Measurements from ENCODE around the gene ABCA13.

ABCA13 gene

DNA sequence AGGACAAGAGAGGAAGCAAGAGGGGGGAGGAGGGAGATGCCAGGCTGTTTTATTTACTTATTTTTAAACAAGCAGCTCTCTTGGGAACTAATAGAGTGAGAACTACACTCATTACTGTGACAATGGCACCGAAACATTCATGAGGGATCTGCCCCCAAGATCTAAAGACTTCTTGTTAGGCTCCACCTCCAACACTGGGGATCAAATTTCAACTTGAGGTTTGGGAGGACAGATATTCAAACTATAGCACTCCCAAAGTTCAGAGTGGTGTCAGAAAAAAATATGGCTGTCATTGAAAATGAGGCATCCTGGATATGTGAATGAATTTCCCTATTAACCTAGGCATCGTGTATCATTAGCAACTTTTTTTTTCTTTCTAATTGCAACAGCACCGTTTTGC, 145.5 kb downstream of the ABCA13 start:
- H3K4me3 Mint-ChIP-seq: no peak overlapping the region
- no peaks in the 10 kb centered on the region for H3K36me3 Mint-ChIP-seq
- H3K27ac Mint-ChIP-seq: no peak overlapping the region
- no peaks in the 10 kb centered on the region for H3K9me3 Mint-ChIP-seq (ENCODE audit: low read depth)
- H3K27me3 Mint-ChIP-seq: no peaks in the 10 kb centered on the region
- no peaks in the 10 kb centered on the region for H3K4me1 Mint-ChIP-seq (ENCODE audit: low read depth)

DNA sequence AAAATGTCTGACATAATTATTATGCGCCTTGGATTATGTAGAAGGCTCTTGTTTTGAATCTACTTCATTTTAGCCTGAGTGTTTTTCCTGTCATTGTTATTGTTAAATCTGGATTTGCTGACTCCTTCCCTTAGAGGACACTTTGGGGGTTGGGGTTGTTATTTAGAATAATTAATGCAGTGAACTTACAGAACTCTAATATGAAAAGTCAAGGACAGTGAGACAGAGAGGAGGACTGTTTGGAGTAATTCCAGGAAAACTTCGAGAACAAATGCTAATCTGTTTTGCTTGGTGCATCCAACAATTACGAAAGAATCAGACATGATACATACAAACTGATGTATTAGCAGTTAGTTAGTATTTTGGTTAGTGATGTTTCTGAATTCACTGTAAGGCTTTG, 146.1 kb downstream of the ABCA13 start:
- no peak overlapping the region for H3K27ac Mint-ChIP-seq
- H3K36me3 Mint-ChIP-seq: no peaks in the 10 kb centered on the region
- H3K4me3 Mint-ChIP-seq: no peak overlapping the region
- no peaks in the 10 kb centered on the region for H3K4me1 Mint-ChIP-seq (ENCODE audit: low read depth)
- no peaks in the 10 kb centered on the region for H3K9me3 Mint-ChIP-seq (ENCODE audit: low read depth)
- H3K27me3 Mint-ChIP-seq: no peaks in the 10 kb centered on the region

DNA sequence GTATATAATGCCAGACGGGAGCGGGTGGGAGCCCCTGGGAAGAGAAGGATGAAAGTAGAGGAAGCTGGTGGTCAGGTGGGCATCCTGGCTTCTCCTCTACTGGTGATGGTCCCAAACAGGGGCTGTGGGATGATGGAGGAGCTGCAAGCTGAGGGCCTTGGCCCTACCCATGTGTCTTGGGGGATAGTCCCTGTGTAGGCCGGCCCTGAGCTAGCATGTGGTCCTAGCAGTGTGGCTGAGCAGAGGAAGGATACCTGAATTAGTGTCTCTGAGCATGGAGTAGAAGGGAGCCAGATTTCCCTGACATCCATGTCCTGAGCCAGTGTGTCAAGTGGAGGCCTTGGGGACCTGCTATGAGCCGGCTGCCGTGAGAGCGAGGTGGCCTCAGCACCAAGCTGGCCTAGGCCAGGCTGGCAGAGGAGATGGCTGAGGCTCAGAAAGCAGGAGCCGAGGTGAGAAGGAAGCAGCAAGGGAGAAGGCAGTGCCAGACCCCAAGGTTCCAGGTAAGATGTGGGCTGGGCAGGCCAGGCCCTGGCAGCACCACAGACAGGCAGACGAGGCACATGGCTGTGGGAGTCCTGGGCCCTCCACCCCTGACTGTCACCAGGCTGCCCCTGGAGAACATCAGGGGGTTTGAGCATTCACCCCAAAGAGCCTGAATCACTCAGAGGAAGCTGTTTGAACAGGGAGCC, 150.2 kb downstream of the ABCA13 start:
- no peaks in the 10 kb centered on the region for H3K27me3 Mint-ChIP-seq
- H3K36me3 Mint-ChIP-seq: no peaks in the 10 kb centered on the region
- H3K4me3 Mint-ChIP-seq: no peak overlapping the region
- no peak overlapping the region for H3K27ac Mint-ChIP-seq
- no peaks in the 10 kb centered on the region for H3K4me1 Mint-ChIP-seq (ENCODE audit: low read depth)
- peaks cover 6% of the 10 kb centered on the region for H3K9me3 Mint-ChIP-seq (ENCODE audit: low read depth)

DNA sequence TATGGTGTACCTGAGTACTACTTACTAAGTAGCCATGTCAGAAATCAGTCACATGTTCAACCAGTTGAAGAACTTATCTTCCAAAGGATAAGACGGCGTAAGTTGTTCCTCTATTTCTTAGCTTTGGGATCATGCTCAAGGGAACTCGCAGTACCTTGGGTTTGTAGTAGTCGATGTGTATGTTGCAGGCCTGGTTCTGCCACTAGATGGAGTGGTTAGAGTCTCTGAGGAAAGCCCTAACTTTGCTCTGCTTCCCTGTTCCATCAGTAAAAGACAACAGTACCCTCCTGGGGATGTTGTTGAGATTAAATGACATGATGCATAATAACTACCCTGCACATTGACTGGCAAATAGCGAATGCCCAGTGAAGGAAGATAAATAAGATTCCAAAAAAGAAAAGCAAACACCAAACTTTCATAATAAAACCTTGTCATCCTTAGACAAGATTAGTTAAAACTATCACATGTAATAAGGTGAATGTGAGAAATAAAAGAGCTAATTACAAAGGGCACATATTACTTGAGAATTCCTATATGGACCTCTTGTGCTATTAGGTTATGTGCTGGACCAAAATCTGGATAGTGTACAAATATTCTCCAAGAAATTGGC, 165.9 kb downstream of the ABCA13 start:
- no peak overlapping the region for H3K27ac Mint-ChIP-seq
- no peaks in the 10 kb centered on the region for H3K9me3 Mint-ChIP-seq (ENCODE audit: low read depth)
- no peaks in the 10 kb centered on the region for H3K4me1 Mint-ChIP-seq (ENCODE audit: low read depth)
- H3K27me3 Mint-ChIP-seq: no peaks in the 10 kb centered on the region
- no peaks in the 10 kb centered on the region for H3K36me3 Mint-ChIP-seq
- H3K4me3 Mint-ChIP-seq: no peak overlapping the region

DNA sequence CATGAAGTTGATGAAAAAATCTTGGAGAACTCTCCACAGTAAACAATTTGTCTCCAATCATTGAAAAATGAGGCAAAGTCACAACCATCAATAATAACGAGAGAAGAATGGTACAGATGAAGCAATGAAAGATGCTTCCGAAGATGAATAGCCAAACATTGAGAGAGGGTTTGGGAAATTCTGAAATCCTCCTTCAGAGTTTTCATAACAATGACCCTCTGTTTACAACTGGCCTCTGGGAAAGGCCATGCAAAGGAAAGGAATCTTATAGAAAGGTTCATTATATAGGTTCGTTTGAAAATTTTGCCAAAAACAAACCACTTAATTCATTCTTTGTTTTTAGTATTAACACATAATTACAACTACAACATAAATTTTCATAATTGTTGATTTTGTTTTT, 166.5 kb downstream of the ABCA13 start:
- Mint-ChIP-seq H3K36me3 (no peaks in the 10 kb centered on the region), H3K4me1 (ENCODE audit: low read depth) (no peaks in the 10 kb centered on the region), H3K9me3 (ENCODE audit: low read depth) (no peaks in the 10 kb centered on the region), H3K4me3 (no peak overlapping the region), H3K27me3 (no peaks in the 10 kb centered on the region), H3K27ac (no peak overlapping the region)

DNA sequence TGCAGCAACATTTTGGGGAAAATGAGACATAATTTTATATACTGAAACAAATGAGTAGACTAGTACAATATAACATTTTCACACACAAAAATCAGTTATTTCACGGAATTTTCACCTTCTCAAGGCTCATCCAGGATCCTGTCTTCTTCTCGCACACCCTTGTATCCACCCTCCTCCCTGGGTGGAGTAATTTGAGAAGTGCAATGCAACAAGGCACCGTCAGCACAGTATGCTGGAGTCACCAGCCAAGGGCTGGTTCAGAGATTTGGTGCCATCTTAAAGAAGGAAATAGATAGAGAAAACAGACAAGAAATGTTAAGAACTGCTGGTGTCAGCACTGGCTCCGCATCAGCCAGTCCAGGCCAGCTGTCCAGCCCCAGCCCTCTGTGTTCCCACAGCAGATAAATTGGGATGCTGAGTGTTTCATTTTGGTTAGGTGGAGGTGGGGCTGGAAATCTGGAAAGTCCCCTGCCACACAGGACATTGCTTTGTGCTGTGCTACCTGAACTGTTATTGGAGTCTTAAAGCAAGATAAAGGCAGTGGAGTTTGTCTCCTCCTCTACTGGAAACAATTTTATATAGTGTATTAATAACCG, 176.1 kb downstream of the ABCA13 start:
- Mint-ChIP-seq H3K27me3 (peaks cover 1% of the 10 kb centered on the region), H3K4me3 (no peak overlapping the region)

DNA sequence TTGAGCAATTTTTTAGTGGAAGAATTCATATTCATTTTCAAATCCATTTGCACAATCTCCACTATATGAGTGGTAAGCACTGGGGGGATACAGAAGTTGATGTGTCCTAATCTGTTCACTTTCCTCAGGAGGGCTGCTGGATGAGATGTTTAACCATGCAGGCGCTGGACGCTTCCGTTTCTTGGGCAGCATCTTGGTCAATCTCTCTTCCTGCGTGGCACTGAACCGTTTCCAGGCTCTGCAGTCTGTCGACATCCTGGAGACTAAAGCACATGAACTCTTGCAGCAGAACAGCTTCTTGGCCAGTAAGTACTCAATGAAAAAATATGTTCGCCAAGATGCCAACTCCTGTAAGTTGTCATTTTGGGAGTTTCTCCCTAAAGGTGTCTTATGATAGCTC, 179.3 kb downstream of the ABCA13 start:
- Mint-ChIP-seq H3K4me1 (ENCODE audit: low read depth) (no peaks in the 10 kb centered on the region), H3K27me3 (no peaks in the 10 kb centered on the region), H3K36me3 (no peaks in the 10 kb centered on the region), H3K27ac (no peak overlapping the region), H3K9me3 (ENCODE audit: low read depth) (no peaks in the 10 kb centered on the region), H3K4me3 (no peak overlapping the region)

More for the DNA sequence above, 176.1 kb downstream of the ABCA13 start:
- no peaks in the 10 kb centered on the region for H3K4me1 Mint-ChIP-seq (ENCODE audit: low read depth)
- H3K36me3 Mint-ChIP-seq: no peaks in the 10 kb centered on the region
- H3K27ac Mint-ChIP-seq: no peak overlapping the region
- H3K9me3 Mint-ChIP-seq (ENCODE audit: low read depth): no peaks in the 10 kb centered on the region

DNA sequence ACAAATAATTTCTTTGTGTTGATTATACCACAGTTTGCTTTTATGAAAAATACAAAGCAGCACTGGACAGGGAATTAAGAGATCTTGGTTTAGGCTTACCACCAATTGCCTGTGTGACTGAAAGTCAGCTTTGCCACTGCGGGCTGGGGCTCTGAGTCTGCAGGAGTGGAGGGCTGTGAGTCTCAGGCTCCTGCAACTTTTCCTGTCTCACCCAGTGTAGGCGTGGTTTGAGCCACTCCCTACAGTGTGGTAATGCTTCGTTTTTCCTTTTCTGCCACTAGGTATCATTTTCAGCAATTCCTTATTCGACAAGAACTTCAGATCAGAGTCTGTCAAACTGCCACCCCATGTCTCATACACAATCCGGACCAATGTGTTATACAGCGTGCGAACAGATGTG, 180.6 kb downstream of the ABCA13 start:
- H3K4me3 Mint-ChIP-seq: no peak overlapping the region
- no peaks in the 10 kb centered on the region for H3K9me3 Mint-ChIP-seq (ENCODE audit: low read depth)
- no peaks in the 10 kb centered on the region for H3K4me1 Mint-ChIP-seq (ENCODE audit: low read depth)

DNA sequence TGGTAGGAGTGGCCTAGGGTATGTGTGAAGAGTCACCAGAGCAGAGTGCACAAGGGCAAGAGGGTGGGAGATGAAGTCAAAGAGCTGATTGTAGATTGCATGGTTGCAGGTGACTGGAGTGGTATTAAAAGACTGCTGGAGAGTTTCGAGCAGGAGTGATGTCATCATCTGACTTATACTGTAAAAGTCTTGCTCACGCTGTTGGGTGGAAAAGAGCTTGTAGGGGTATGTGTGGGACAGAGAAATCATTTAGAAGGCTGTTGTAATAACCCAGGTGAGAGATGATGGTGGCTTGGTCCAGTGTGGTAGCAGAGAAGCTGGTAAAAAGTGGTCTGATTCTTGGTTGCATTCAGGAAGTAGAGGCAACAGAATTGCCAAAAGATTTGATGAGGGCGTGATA, 184.1 kb downstream of the ABCA13 start:
- Mint-ChIP-seq H3K27ac (no peak overlapping the region), H3K9me3 (ENCODE audit: low read depth) (no peaks in the 10 kb centered on the region), H3K4me3 (no peak overlapping the region), H3K27me3 (no peaks in the 10 kb centered on the region), H3K36me3 (no peaks in the 10 kb centered on the region), H3K4me1 (ENCODE audit: low read depth) (no peaks in the 10 kb centered on the region)

More for the DNA sequence above, 180.6 kb downstream of the ABCA13 start:
- H3K27ac Mint-ChIP-seq: no peak overlapping the region
- H3K36me3 Mint-ChIP-seq: no peaks in the 10 kb centered on the region
- no peaks in the 10 kb centered on the region for H3K27me3 Mint-ChIP-seq

DNA sequence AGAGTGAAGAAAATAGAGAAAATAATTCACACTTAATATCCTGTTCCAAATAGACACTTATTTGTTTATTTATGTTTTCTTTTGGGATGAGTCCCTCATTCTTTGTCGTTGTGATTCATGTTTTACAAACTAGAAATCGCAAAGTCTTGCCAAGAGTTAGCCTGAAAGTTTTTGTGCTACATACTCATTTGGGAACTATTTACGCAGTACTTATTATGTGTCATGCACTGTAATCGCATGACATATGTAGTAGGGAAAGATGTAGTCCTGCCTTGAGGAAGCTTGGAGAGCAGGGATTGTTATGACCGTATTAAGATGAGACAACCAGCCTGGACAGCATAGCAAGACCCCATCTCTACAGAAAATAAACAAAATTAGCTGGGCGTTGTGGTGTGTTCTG, 189.3 kb downstream of the ABCA13 start:
- Mint-ChIP-seq H3K36me3 (no peaks in the 10 kb centered on the region), H3K27ac (no peak overlapping the region), H3K4me3 (no peak overlapping the region), H3K27me3 (peaks cover under 1% of the 10 kb centered on the region), H3K4me1 (ENCODE audit: low read depth) (no peaks in the 10 kb centered on the region), H3K9me3 (ENCODE audit: low read depth) (no peaks in the 10 kb centered on the region)

DNA sequence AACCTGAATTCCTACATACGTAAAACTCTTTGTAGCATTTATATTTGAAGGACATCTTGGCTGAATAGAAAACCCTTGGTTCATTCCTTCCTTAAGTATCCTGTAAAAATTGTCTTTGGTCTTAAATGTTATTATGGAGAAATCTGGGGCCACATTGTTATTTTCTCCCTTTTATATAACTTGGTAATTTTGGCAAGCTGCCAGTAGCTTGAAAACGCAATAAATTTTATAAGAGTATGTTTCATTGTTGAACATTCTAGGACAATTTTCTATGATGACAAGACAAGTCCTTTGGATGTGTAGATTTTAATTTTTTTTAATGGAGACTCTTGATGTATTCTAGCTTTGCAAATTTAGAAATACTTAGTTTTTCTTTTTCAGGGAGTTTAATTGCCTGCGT, 191.9 kb downstream of the ABCA13 start:
- Mint-ChIP-seq H3K27ac (no peak overlapping the region), H3K27me3 (peaks cover 5% of the 10 kb centered on the region), H3K4me3 (no peak overlapping the region), H3K4me1 (ENCODE audit: low read depth) (no peaks in the 10 kb centered on the region), H3K9me3 (ENCODE audit: low read depth) (no peaks in the 10 kb centered on the region), H3K36me3 (no peaks in the 10 kb centered on the region)

DNA sequence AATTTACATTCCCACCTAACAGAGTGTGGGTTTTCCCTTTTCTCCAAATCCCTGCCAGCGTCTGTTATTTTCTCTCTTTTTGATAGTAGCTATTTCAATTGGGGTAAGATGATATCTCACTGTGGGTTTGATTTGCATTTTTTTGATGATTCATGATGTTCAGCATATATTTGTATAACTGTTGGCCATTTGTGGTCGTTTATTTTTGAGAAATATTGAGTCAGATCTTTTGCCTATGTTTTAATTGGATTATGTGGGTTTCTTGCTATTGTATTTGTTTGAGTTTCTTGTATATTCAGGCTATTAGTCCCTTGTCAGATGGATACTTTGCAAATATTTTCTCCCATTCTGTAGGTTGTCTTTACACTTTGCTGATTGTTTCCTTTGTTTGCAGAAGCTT, 193.8 kb downstream of the ABCA13 start:
- no peaks in the 10 kb centered on the region for H3K36me3 Mint-ChIP-seq
- H3K27ac Mint-ChIP-seq: no peak overlapping the region
- no peaks in the 10 kb centered on the region for H3K4me1 Mint-ChIP-seq (ENCODE audit: low read depth)
- H3K9me3 Mint-ChIP-seq (ENCODE audit: low read depth): no peaks in the 10 kb centered on the region
- H3K4me3 Mint-ChIP-seq: no peak overlapping the region
- H3K27me3 Mint-ChIP-seq: peaks cover 5% of the 10 kb centered on the region

DNA sequence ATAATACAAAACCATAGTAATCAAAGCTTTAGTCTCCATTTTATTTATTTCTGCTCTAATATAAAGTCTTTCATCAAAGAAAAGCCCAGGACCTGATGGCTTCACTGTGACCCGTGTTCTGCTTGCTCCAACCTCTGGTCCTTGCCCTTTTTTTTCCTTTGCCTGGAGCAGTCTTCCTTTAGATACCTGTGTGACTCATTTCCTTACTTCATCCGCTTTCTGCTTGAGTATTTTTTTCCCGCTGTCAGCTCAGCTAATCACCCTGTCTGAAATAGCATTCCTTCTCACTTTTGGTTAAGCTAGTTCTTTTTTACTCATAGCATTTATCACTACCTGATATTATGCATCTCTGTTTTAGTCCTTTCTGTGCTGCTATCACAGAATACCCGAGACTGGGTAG, 194.8 kb downstream of the ABCA13 start:
- no peak overlapping the region for H3K27ac Mint-ChIP-seq
- H3K4me1 Mint-ChIP-seq (ENCODE audit: low read depth): no peaks in the 10 kb centered on the region
- no peak overlapping the region for H3K4me3 Mint-ChIP-seq
- no peaks in the 10 kb centered on the region for H3K36me3 Mint-ChIP-seq
- H3K9me3 Mint-ChIP-seq (ENCODE audit: low read depth): no peaks in the 10 kb centered on the region
- H3K27me3 Mint-ChIP-seq: peaks cover 5% of the 10 kb centered on the region

DNA sequence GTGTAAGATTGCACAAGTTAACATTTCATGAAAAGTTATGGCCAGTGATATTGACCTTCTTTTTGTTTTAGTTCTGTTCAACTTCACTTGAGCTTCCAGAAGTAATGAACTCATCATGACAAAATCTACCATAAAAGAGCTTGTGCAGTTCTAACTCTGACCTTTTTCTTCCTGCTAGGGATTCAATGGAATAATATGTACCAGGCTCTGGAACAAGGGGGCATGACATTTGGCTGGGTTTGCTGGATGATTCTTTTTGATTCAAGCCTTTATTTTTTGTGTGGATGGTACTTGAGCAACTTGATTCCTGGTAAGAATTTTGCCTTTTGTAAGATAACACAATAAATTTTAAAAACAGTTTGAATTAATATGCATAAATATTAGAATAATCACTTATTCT, 205.0 kb downstream of the ABCA13 start:
- Mint-ChIP-seq H3K27me3 (peaks cover 2% of the 10 kb centered on the region), H3K4me1 (ENCODE audit: low read depth) (no peaks in the 10 kb centered on the region), H3K36me3 (no peaks in the 10 kb centered on the region), H3K4me3 (no peak overlapping the region), H3K9me3 (ENCODE audit: low read depth) (no peaks in the 10 kb centered on the region), H3K27ac (no peak overlapping the region)

DNA sequence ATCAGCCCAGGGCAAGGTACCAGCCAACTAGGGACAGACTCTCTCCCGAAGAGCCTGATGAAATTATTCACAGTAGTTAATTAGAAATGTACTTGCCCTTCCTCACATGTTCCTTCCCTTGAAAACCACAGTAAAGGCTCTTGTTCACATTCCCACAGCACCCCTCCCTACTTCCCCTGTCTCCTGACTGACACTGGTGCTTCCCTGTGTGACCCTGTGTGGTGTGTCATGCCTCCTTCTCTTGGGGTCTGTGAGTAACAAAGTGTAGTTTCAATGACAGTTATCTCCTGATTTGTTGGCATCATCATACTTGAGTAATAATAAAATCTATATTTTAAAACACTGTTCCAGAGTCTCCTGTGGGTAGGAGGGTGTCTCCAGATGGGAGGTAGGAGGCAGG, 209.7 kb downstream of the ABCA13 start:
- Mint-ChIP-seq H3K36me3 (no peaks in the 10 kb centered on the region), H3K27ac (no peak overlapping the region), H3K4me3 (no peak overlapping the region), H3K4me1 (ENCODE audit: low read depth) (no peaks in the 10 kb centered on the region), H3K9me3 (ENCODE audit: low read depth) (no peaks in the 10 kb centered on the region), H3K27me3 (no peaks in the 10 kb centered on the region)

DNA sequence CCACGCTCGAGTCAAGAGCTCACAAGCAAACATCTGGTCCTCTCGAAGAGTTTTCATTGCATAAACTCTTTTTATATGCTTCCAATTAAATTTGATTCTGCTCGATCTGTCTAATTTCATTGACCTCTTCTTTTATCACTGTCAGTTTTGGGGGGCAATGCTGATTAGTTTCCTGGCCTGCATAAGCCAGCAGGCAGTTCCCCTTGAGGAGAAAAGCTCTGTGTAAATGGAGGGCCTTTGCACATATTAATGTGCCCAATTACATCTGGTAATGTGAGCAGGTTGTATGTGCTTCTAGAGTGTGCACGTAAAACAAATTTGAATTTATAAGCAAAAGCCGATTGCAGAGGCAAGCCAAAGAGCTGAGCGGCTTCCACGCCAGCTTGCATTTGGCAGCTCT, 210.3 kb downstream of the ABCA13 start:
- Mint-ChIP-seq H3K4me1 (ENCODE audit: low read depth) (no peaks in the 10 kb centered on the region), H3K36me3 (no peaks in the 10 kb centered on the region), H3K27ac (no peak overlapping the region), H3K27me3 (no peaks in the 10 kb centered on the region), H3K9me3 (ENCODE audit: low read depth) (no peaks in the 10 kb centered on the region), H3K4me3 (no peak overlapping the region)
